ENCODE data around the gene CD22.

- TF ChIP-seq CTCF (IDR thresholded peaks at IDR 0.05; ENCODE audit: low read depth, low read length) (no peak), EZH2phosphoT487 (IDR thresholded peaks at IDR 0.05; ENCODE audit: low read depth) (no peak)
Measured at GRCh38 chr19:35347171-35347929, 18.4 kb downstream of the CD22 start, which contains the start of gene FFAR1.
